Nephron progenitor cell (in vitro differentiated cells): ENCODE results near the gene SYT7.

ENCODE experiments used
- DNase-seq: peaks from one replicate; pipeline ENCODE4 v3.0.0; 2021
- H3K27ac Mint-ChIP-seq: 2 replicates; pipeline ENCODE4 v1.8.0; 2021; ENCODE audit warnings: mild to moderate bottlenecking, moderate library complexity, mixed read lengths
- H3K27me3 Mint-ChIP-seq: 2 replicates; pipeline ENCODE4 v1.8.0; 2021; ENCODE audit warnings: mild to moderate bottlenecking, low read depth, mixed read lengths; ENCODE audit not compliant: poor library complexity
- H3K36me3 Mint-ChIP-seq: 2 replicates; pipeline ENCODE4 v1.8.0; 2021; ENCODE audit warnings: low read depth, mixed read lengths
- H3K4me1 Mint-ChIP-seq: 2 replicates; pipeline ENCODE4 v1.8.0; 2021; ENCODE audit warnings: mixed read lengths
- H3K4me3 Mint-ChIP-seq: 2 replicates; pipeline ENCODE4 v1.8.0; 2021; ENCODE audit warnings: mild to moderate bottlenecking, moderate library complexity, mixed read lengths
- H3K9me3 Mint-ChIP-seq: 2 replicates; pipeline ENCODE4 v1.8.0; 2021; ENCODE audit warnings: mild to moderate bottlenecking, moderate library complexity, mixed read lengths
- TF ChIP-seq, protein P1 (sequence below): fragments of 200-600 bp; sonication (generic); IDR thresholded peaks from 2 replicates; pipeline ENCODE4 v1.5.0; 2021; ENCODE audit warnings: antibody characterized with exemption

The SYT7 gene

DNA sequence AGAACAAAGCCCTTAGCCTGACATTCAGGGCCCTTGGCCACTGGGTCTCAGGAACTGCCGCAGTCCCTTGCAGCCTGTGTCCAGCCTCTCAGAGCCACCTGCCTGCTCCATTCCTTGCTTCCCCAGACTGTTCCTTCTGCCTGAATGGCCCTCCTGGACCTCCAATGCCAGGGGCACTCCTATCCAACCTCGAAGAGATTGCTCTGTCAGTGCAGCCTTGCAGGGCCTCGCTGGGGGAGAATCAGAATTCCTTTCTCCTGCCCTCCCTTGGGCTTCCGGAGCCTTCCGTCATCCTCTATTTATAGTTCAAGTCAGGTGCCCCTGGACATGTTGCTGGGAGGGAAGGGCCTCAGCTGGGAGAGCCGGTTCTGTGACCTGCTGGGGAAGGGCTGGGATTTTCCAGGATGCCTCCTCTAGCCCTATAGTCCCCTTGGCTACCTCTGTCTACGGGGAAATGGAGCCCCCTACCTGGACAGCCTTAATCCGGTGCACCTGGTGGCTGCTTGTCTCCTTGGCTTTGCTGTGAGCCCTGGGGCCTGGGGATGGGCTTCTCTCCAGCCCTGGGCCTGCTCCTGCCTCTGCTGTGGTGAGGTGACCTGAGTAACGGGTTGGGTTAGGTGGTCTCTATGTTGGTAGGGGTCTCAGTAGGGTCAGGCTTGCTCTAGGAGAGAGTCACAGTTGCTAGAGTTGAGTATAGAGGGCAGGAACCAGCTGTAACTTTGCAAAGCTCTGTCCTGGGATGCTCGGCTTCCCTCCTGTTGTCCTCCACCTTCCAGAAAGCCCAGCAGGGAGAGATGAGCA lies 45.9 kb upstream of the SYT7 start:
- peaks cover 9% of the 10 kb centered on the region for H3K27me3 Mint-ChIP-seq
- H3K36me3 Mint-ChIP-seq = no peaks in the 10 kb centered on the region
- DNase-seq = no peak
- no peak overlapping the region for H3K27ac Mint-ChIP-seq
- no peaks in the 10 kb centered on the region for H3K9me3 Mint-ChIP-seq
- TF ChIP-seq, protein P1, sequence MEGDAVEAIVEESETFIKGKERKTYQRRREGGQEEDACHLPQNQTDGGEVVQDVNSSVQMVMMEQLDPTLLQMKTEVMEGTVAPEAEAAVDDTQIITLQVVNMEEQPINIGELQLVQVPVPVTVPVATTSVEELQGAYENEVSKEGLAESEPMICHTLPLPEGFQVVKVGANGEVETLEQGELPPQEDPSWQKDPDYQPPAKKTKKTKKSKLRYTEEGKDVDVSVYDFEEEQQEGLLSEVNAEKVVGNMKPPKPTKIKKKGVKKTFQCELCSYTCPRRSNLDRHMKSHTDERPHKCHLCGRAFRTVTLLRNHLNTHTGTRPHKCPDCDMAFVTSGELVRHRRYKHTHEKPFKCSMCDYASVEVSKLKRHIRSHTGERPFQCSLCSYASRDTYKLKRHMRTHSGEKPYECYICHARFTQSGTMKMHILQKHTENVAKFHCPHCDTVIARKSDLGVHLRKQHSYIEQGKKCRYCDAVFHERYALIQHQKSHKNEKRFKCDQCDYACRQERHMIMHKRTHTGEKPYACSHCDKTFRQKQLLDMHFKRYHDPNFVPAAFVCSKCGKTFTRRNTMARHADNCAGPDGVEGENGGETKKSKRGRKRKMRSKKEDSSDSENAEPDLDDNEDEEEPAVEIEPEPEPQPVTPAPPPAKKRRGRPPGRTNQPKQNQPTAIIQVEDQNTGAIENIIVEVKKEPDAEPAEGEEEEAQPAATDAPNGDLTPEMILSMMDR = no peak
- peaks cover 55% of the 10 kb centered on the region for H3K4me1 Mint-ChIP-seq
- H3K4me3 Mint-ChIP-seq = no peak overlapping the region

GRCh38 chr11:61625525-61625924 lies 44.6 kb upstream of the SYT7 start:
- H3K27me3 Mint-ChIP-seq = peaks cover 9% of the 10 kb centered on the region

GRCh38 chr11:61621917-61622585 lies 41.2 kb upstream of the SYT7 start:
- H3K36me3 Mint-ChIP-seq = no peaks in the 10 kb centered on the region
- DNase-seq = no peak
- peaks cover 46% of the 10 kb centered on the region for H3K4me1 Mint-ChIP-seq
- H3K9me3 Mint-ChIP-seq = no peaks in the 10 kb centered on the region
- TF ChIP-seq, protein P1 = no peak
- no peak overlapping the region for H3K27ac Mint-ChIP-seq
- no peak overlapping the region for H3K4me3 Mint-ChIP-seq
- no peaks in the 10 kb centered on the region for H3K27me3 Mint-ChIP-seq

More at GRCh38 chr11:61625525-61625924, 44.6 kb upstream of the SYT7 start:
- H3K4me1 Mint-ChIP-seq = peaks cover 61% of the 10 kb centered on the region
- TF ChIP-seq, protein P1 = no peak
- H3K4me3 Mint-ChIP-seq = no peak overlapping the region
- no peak for DNase-seq
- H3K9me3 Mint-ChIP-seq = no peaks in the 10 kb centered on the region
- H3K27ac Mint-ChIP-seq = no peak overlapping the region
- H3K36me3 Mint-ChIP-seq = no peaks in the 10 kb centered on the region

- TF ChIP-seq, protein P1 = no peak
- Mint-ChIP-seq H3K36me3 (no peaks in the 10 kb centered on the region), H3K4me3 (no peak overlapping the region), H3K27me3 (no peaks in the 10 kb centered on the region), H3K27ac (peak overlapping the region; percentile 48), H3K4me1 (peaks cover 39% of the 10 kb centered on the region), H3K9me3 (no peaks in the 10 kb centered on the region)
- no peak for DNase-seq
Measured at GRCh38 chr11:61619471-61620226, 38.8 kb upstream of the SYT7 start.

- DNase-seq = no peak
- H3K9me3 Mint-ChIP-seq = no peaks in the 10 kb centered on the region
- TF ChIP-seq, protein P1 = no peak
Measured at GRCh38 chr11:61618978-61619377, 38.1 kb upstream of the SYT7 start.

More at GRCh38 chr11:61618978-61619377, 38.1 kb upstream of the SYT7 start:
- Mint-ChIP-seq H3K36me3 (no peaks in the 10 kb centered on the region), H3K27ac (peak overlapping the region; percentile 54), H3K27me3 (no peaks in the 10 kb centered on the region), H3K4me1 (peaks cover 41% of the 10 kb centered on the region), H3K4me3 (no peak overlapping the region)
